HUDEP-2 (cell line): ENCODE measurements around the gene SOX3.

ENCODE experiments used
- DNase-seq, 76 experiments: peaks; one replicate each; lab custom pipeline; 2025; ENCODE audit not compliant: unreplicated experiment in 76 of 76; lab: John Stamatoyannopoulos, UW

SOX3 gene

GRCh38 chrX:140500441-140500840 is 4.4 kb downstream of the SOX3 start:
- no peak for DNase-seq

GRCh38 chrX:140495739-140496138 is 9.1 kb downstream of the SOX3 start:
- no peak for DNase-seq

- DNase-seq = no peak
Observed at GRCh38 chrX:140492066-140492994, 12.5 kb downstream of the SOX3 start.

GRCh38 chrX:140480765-140481164 is 24.1 kb downstream of the SOX3 start:
- no peak for DNase-seq

DNA sequence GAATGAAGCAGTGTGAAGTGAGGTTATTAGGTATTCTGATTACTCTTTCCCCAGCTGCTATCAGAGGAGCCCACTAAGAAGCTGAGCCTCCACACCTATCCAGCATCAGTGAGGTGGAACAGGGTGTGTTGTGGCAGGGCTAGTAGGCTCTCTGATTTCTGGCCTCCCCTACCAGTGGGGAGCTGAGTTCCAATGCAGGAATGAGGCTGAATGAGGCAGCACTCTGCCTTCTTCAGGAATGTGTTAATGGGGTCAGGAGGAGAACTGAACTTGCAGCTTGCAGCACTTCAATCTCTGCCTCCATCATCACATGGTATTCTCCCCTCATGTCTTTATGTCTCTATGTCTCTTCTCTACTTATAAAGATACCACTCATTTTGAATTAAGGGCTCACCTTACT is 26.9 kb downstream of the SOX3 start:
- no peak for DNase-seq

- no peak for DNase-seq
Observed at GRCh38 chrX:140475025-140475424, 29.8 kb downstream of the SOX3 start.

GRCh38 chrX:140467211-140467610 is 37.7 kb downstream of the SOX3 start:
- DNase-seq = no peak
